Cerebellar nuclear complex (tissue), 1 donor: Measurements from ENCODE around the gene ADGRB3.

Experiments used
- DNase-seq, 2 experiments: peaks; one replicate each; lab custom pipeline; 2025; lab: John Stamatoyannopoulos, UW

ADGRB3 gene

DNA sequence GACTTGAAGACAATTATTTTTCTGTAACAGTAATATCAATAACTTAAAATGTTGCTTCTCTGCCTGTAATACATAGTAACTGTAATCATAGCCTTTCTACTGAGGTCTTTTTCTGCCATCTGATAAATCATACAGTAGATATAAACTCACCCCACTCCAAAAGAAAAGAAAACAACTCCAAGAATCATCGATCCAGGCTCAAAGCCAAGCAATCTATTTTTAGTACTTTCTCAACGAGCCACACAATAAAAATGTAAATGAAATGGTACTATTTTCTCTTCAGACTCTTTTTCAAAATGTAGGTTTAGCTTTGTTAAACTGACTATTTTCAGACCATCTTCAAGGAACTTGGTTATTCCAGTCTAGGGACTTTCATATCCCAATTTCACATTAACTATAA lies 493.3 kb downstream of the ADGRB3 start:
- DNase-seq: no peak

DNA sequence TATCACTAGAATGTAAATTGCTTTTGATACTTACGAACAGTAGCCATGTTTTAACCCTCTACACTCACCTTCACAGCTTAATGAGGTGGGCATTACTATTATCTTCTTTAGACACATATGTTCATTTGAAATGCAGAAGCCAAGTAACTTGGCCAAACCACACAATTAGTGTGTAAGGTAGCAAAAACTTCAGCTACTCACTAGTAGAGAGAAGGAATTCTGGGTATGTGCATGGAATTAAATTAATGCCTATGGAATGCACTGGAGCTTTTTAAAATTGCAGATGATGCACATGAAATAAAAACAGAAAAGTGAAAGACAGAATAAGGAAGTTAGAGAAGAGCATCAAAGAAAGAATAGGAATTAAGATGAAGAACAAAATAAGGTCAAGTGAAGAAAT lies 494.0 kb downstream of the ADGRB3 start:
- no peak for DNase-seq

GRCh38 chr6:69135927-69136326 lies 500.8 kb downstream of the ADGRB3 start:
- no peak for DNase-seq

- no peak for DNase-seq
Measured at GRCh38 chr6:69138148-69138547, 503.1 kb downstream of the ADGRB3 start.

DNA sequence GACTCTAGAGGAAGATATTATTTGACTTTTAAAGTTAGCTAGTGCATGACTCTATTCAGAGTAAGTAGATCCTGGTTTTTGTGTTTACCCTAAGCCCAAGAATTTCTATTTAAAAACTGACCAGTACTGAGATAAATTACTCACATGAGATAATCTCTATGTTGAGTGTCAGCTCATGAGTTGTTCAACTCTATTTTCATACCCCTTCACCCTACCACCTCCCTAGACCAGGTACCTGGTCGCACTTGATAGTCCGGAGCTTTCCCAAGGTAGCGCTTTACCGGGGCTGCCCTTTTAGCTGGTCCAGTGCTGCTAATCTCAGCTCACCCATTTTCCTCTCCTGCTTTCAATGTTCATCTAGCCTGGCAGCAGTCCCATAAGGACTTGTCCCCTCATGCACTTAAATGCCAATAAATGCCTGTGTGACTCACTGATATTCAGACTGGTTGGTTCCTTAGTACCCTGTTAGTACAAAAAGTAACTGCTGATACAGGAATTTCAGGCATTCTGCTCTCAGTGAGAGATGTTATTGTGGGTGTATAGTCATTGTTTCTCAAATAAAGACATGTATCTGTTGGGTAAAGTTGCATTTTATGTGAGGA lies 503.9 kb downstream of the ADGRB3 start:
- no peak for DNase-seq

GRCh38 chr6:69145062-69145461 lies 510.0 kb downstream of the ADGRB3 start:
- DNase-seq: no peak

GRCh38 chr6:69146385-69146784 lies 511.3 kb downstream of the ADGRB3 start:
- DNase-seq: no peak

GRCh38 chr6:69155467-69155866 lies 520.4 kb downstream of the ADGRB3 start:
- no peak for DNase-seq

DNA sequence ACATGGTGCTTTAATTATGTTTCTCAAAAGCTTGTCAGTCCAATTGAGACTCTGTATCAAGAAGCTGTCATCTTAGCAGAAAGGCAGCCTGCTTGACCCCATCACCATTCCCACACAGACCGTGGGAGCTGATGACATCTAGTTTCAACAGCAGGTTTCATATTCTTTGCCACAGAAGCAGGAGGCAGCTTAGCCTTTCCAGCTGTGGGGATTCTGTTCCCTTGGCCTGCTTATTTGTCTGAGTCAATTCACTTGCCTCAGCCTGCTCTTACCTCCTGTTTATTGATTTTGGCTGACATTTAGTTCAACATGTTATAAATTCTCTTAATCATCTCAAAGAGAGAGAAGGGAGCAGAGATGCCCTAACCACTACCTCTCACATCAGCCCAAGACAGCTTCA lies 527.7 kb downstream of the ADGRB3 start:
- DNase-seq: no peak

DNA sequence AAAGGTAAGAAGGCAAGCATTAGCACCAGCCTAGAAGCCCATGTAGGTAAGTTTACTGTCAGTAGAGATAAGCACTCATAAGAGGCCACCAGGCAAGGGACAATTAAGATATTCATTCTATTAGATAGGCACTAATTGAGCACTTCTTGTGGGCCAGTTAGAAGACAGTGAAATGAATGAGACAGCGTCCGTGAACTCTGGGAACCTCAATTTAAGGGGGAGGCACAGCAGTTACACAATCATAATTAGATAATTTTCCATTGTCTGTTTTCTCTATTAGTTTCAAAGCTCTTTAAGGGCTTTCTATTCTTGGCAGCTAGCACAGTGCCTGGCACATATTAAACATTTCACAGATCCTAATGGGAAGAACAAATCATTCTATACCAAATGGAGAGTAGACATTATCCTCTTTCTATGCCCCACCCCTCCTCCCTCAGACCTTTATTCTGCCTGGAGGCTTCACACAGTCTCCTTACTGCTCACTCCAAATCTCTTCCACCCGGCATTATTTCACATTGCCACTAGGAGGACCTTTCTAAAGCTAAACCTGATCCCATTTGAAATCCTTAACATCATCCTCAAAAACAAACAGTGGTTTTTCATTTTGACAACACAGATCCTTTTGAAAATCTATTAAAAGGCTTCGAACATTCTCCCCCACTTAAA lies 529.6 kb downstream of the ADGRB3 start:
- no peak for DNase-seq

DNA sequence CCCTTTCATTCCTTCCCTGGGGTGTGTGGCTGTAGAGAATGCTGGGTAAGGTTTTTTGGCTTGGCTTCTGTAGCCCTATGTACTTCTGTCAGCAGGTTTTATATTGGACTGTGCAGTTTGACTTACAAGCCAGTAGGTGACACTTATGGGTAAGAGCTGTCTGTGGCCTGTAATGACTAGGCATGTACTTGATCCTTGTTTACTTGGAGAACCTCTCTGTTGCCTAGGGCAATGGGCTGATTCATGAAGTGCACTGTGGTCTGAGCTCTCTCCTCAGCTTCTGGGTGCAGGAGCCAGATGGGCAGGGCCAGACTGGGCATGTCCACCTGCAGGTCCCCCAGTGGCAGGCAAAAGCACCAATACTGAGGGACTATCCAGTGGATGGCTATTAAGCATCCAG lies 544.6 kb downstream of the ADGRB3 start:
- no peak for DNase-seq

DNA sequence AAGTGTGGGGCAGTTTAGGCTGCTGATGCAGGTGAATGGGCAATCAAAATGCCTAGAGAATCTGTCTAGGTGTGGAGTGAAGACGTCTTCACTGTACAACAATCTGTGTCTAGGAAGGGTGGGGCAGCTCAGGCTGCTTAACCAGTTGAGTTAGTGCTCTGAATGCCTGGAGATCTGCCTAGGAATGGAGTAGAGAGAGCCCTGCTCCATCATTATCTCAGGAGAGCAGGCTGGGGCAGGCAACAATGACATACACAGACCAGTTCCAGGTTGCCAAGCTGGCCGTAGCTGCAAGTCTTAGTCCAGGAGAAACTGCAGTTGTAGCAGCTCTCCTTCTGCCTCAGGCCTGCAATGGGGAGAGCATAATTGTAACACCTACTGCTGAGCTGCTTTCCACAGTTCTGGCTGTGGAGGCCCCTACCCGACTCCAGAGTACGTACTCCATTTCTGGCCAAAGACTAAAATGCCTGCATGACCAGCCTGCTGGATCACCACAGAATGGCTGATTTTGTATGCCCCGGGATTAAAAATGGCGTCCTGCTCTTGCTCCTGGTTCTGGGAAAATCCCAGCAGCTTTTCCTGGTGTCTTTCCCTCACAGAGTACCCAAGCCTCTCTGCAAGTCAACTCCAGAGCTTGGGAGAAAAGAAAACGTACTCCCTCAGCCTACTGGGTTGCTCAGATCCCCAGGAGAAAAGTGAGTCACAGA lies 545.4 kb downstream of the ADGRB3 start:
- DNase-seq: no peak

- no peak for DNase-seq
Measured at GRCh38 chr6:69181964-69182363, 546.9 kb downstream of the ADGRB3 start.

DNA sequence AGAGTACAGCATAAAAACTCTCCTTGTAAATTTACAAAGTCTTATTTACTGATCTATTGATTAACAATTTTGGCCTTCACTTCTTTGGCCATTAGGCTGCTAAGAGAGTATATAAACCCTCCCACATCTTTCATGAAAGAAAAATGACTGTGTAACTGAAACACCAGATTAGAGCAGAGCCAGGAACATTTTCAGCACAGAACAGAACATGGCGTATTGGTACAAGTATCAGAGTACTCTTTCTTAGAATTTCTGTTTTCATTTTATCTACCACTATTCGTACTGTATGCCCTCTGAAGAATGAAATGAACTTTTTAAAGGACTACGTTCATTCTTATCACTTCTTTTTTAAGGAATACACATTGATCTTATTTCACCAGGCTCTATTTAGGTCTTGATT lies 550.2 kb downstream of the ADGRB3 start:
- no peak for DNase-seq

DNA sequence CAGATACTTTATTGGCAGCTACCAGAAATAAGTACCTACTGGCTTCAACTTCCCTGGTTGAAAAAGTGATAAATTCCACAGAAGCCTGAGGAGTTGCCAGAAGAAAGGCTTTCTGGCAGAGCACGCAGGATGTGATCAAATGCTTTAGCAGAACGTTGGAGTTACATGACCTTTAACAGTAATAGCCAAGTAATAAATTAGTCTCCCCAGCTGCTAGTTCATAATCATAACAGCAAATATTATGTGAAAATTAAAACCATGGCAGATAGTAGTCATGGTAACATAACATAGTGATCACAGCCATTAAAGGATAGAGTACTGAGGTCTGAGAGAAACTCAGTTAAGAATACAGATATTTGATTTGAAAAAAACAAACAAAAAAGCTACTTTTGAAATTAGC lies 567.7 kb downstream of the ADGRB3 start:
- no peak for DNase-seq

- no peak for DNase-seq
Measured at GRCh38 chr6:69216127-69216526, 581.0 kb downstream of the ADGRB3 start.

- DNase-seq: no peak
Measured at GRCh38 chr6:69217343-69217742, 582.3 kb downstream of the ADGRB3 start.

- no peak for DNase-seq
Measured at GRCh38 chr6:69220375-69220774, 585.3 kb downstream of the ADGRB3 start.

DNA sequence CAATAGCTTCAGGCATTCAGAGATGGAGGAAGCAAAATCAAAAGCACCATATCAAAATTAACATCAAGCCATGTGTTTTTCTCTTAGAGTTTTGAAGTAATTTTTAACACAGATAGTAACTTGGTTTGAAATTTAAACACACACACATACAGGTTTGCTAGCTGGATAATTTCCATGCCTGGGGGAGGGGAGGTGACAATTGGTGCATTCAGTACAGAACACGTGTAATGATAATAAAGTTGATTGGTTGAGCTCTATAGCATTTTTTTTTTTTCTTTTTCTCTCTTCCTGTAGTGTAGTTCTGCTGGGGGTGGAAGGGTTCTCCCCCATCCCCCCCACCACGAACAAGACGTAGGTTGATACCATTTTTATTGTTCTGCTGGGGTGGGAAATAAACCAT lies 596.9 kb downstream of the ADGRB3 start:
- DNase-seq: no peak

DNA sequence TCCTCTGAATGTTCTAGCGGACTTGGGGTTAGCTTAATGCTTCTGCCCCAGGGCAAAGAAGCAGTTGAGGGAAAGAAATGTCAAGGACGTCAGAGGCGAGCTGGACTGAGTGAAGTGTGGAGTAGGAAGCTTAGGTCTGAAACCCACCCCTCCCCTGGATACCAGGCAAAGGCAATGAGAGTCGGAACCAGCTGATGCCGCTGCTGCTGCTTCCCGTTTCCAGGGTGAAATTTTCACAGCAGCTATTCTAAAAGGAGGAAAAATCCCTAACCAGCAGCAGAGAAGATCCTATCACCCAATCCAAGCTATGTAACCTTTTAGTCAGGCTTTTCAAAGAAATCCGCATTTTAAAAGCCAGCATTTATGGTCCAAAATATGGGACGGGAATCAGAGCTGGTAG lies 597.4 kb downstream of the ADGRB3 start:
- no peak for DNase-seq

DNA sequence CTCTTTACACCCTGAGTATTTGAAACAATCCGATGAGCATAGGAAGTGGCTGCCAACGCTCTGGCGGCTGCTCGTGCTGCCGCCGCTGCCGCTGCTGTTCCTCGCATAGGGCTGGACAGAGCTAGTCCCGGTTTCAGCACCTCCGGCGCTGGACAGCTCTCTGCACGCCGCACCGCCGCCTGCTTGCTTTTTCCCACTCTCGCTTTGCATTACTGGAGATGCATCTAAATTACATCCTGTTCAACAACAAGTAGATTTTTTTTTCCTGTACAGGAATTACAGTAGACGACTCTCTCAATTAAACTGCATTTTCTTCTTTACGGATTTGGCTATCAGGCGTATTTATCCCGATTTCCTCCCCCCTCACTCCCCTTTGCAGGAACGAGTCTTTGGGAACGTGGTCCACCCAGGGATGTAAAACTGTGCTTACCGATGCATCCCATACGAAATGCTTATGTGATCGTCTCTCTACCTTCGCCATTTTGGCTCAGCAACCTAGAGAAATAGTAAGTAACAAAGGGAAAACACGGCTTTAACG lies 597.9 kb downstream of the ADGRB3 start:
- DNase-seq: peak in 1 of 2 experiments; percentile 25

DNA sequence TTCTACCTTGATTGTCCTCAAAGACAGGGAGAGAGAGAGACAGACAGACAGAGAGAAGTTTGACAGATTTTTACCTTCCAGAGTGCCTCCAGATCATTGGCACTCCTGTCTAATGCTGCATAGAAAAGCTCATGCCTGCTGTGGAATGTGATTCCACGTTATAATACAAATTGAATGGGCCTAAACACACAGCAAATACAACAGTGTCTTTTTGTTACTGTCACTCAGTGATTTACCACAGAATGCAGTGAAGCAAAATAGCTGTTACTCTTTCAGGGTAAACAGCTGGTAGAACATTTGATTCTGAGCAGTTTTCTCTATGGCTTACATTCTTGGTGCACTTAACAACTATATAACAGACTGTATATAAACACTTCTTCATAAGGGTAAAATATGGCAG lies 603.0 kb downstream of the ADGRB3 start:
- no peak for DNase-seq

DNA sequence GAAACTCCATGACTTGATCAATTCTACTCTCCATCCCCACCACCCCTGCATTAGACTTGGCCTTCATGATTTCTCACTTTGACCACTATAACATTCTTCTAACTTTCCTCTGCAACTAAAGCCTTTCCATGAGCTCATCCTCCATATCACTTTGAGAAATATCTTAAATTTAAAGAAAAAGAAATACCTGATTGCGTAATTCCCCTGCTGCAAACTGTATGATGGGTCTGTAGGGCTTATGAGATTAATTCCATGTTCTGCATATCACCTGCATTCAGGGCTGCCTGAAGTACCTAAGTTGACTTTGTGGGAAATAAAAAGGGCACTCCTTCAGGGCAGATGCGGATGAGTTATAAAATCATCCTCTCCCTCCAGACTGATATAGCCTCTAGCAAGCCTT lies 611.9 kb downstream of the ADGRB3 start:
- no peak for DNase-seq
